Measurements from ENCODE around the gene GALNTL6. TPM values are rescaled to one million over a fixed set of nuclear protein-coding genes. Genes with fewer than 3 reads are reported as not detected.

Gene GALNTL6
- total RNA-seq, 1 experiment from 2014 or later = not detected

DNA sequence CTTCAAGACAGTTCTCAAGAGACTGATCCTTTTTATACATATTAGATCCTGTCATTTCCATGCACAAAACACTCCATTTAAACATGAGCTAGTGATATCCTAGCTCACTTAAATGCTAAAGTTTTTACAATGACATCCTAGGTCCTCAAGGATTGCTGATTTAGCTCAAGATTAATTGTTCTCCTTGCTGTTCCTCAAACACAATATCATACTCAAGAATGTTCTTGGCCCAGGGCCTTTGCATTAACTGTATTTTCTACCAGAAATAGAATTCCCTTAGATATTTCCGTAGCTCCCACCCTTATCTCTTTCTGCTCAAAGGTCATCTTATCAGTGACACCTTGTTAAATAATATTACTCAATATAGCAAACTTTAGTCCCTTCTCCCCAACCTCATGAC lies 270.1 kb downstream of the GALNTL6 start:
- TF ChIP-seq CTCF (conservative IDR thresholded peaks at IDR 0.05) = no peak
- Mint-ChIP-seq H3K27ac (no peak overlapping the region), H3K36me3 (ENCODE audit: insufficient read depth in 1 of 3, low read depth in 3 of 3) (no peaks in the 10 kb centered on the region), H3K4me1 (no peaks in the 10 kb centered on the region), H3K4me3 (no peak overlapping the region), H3K9me3 (no peaks in the 10 kb centered on the region), H3K27me3 (ENCODE audit: low read depth) (no peaks in the 10 kb centered on the region)
- Histone ChIP-seq H3K23ac (ENCODE audit: insufficient read length, low read depth, low read length) (no peak overlapping the region), H3K14ac (ENCODE audit: insufficient read depth, low read length) (no peak overlapping the region), H2BK120ac (ENCODE audit: low read depth, low read length, poor library complexity, severe bottlenecking) (no peak overlapping the region), H2BK15ac (ENCODE audit: low read depth, low read length) (no peak overlapping the region), H3K4me2 (ENCODE audit: insufficient read depth, insufficient read length, low read length) (no peak overlapping the region), H3K79me2 (ENCODE audit: insufficient read depth, low read length) (no peaks in the 10 kb centered on the region), H3K27ac (ENCODE audit: insufficient read length, low read depth, low read length) (no peak overlapping the region), H3K4me1 (ENCODE audit: insufficient read depth, low read length) (no peaks in the 10 kb centered on the region), H4K8ac (replicated peaks; ENCODE audit: insufficient read length, low read depth, low read length) (no peak overlapping the region), H3K27me3 (ENCODE audit: insufficient read depth, low read length) (no peaks in the 10 kb centered on the region), H3K23me2 (ENCODE audit: insufficient read length, low read depth, low read length, poor library complexity, severe bottlenecking) (no peaks in the 10 kb centered on the region), H2AK5ac (ENCODE audit: insufficient read length, low read length) (no peak overlapping the region), H4K20me1 (ENCODE audit: control insufficient read depth, insufficient read depth, insufficient read length) (no peaks in the 10 kb centered on the region), H3K79me1 (ENCODE audit: insufficient read depth, low read depth, low read length, poor library complexity, severe bottlenecking) (no peaks in the 10 kb centered on the region), H2BK20ac (ENCODE audit: low read depth, low read length, poor library complexity, severe bottlenecking) (no peak overlapping the region), H2BK12ac (ENCODE audit: insufficient read length, low read depth, low read length) (no peak overlapping the region), H2AFZ (ENCODE audit: low read length) (no peak overlapping the region), H3T11ph (ENCODE audit: low read length) (no peak overlapping the region), H4K5ac (ENCODE audit: insufficient read length, low read depth, low read length) (no peak overlapping the region), H3K9me3 (ENCODE audit: control insufficient read depth, low read depth, low read length) (no peaks in the 10 kb centered on the region), H4K91ac (ENCODE audit: insufficient read length, low read depth, low read length) (no peak overlapping the region), H3K4ac (ENCODE audit: low read depth, low read length) (no peak overlapping the region), H3K56ac (ENCODE audit: insufficient read length, low read depth, low read length) (no peak overlapping the region), H3K9ac (ENCODE audit: extremely low read depth, insufficient read length, low read length) (no peak overlapping the region), H2BK5ac (ENCODE audit: insufficient read length, low read length) (no peak overlapping the region), H3K18ac (ENCODE audit: insufficient read length, low read depth, low read length) (no peak overlapping the region)
- DNase-seq = no peak
- WGBS (ENCODE audit: extremely low coverage, insufficient read length, low lambda C conversion rate) = no CpG with 5 or more reads among the region's 1 CpG
